HG03025 (cell line): ENCODE results near the gene PIGZ.
A peak's percentile ranks its signal among the peaks of the same experiment; 100 is the strongest.

Source experiments
- ATAC-seq: cut with Tn5 transposase; IDR thresholded peaks from one replicate; pipeline ENCODE4 v1.9.1; 2021; ENCODE audit warnings: mild to moderate bottlenecking, moderate library complexity; ENCODE audit not compliant: unreplicated experiment, low FRiP score

Gene PIGZ, protein sequence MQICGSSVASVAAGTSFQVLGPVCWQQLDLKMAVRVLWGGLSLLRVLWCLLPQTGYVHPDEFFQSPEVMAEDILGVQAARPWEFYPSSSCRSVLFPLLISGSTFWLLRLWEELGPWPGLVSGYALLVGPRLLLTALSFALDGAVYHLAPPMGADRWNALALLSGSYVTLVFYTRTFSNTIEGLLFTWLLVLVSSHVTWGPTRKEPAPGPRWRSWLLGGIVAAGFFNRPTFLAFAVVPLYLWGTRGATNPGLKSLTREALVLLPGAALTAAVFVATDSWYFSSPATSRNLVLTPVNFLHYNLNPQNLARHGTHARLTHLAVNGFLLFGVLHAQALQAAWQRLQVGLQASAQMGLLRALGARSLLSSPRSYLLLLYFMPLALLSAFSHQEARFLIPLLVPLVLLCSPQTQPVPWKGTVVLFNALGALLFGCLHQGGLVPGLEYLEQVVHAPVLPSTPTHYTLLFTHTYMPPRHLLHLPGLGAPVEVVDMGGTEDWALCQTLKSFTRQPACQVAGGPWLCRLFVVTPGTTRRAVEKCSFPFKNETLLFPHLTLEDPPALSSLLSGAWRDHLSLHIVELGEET

DNA sequence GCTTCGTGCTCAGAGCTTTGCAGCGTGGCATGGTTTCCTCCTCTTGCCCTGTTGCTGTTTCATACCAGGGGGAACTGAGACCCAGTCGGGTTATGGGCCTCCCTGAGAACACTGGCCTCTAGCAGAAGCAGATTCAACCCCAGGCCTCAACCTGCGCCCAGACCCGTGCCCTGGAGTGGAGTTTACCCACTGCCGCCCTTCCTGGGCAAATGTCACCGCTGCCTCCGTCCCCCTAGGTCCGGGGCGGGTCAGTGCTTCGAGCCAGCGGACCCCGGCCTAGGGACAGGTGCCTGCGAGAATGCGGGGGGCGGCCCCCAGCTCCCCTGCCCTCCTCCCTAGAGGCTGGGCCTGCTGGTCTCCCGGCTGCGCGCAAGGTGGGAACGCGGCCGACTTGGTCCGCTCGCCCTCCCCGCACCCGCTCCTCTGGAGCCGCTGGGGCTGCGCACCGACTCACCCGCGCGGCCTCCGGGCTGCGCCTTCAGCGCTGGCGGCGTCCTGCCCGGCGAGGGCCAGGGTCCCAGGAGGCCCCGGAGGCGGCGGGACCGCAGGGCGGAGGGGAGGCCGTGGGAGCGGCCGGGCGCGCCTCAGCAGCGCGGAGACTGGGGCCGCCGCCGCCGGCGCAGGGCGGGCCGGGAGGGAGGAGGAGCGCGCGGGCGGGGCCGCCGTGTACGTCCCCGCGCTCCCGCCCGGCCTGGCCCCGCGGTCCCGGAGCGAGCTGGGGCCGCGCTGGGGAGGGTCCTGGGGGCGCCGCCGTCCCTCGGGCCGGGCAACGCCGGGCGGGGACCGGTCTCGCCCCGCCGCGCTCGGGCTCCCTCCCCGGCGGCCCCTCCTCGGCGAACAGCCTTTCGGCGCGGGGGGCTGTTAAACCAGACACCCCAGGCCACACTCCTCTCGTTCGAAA is at the start of gene PIGZ:
TSS of gene PIGZ (minus strand) at position 601 of the 901 bp plus-strand sequence. CDS start 16,802 bp downstream, outside the sequence.
- ATAC-seq = peak; percentile 68

DNA sequence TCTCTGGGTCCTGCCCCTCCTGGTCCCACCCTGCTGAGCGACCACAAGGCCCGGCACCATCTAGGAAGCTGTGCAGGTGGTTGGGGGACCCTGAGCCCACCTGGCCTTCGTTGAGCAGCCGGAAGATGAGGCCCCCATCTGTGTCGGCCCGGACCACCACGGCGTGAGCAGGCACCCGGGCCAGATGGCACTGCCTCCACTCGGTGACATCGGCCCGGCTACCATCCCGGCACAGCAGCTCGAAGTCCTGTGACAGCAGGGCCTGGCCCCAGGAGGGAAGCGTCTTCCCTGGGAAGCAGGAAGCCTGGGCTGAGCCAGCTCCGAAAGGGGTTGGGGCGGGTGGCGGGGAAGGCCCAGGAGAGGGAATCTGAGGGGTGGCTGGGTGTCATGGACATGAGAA is 48.4 kb upstream of the PIGZ start:
- no peak for ATAC-seq

DNA sequence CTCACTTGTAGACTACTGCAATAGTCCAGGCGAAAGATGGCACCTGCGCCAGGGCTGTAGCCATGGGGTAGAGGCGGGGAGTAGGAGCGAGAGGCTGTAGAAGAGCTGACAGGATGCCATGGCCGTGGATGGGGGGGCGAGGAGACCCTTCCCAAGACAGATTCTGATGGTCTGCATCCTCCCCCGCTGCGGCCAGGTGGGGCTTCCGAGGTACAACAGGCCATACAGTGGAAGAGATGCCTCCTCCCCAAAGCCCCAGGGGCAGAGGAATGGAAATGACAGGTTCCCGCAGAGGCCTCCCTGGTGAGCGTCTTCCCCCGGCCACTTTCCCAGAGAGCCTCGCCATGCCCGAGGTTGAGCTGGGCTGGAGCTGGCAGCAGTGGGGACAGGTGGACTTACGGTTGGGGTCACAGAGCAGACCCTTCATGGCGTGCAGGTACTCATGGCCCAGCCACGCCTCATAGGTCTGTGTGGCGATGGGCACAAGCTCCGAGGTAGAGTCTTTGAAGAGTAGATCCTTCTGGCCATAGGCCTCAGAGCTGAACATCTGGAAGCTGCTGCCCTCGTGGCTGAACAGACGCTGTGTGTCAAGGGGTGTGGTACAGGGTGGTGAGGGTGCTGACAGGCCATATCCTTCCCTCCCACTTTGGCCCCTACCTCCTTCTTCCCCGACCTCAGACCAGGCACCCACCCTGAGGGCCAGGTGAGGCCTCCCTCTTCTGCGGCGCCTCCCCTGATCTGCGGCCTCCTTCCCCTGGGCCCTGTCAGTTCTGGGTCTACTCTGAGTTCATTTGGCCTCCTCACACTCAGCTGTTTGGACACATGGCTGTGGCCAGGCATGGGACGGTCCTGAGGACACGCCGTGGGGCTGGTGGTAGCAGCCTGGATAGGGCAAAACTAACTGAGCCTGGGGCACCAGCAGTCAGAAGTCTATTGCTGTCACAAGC is 47.4 kb upstream of the PIGZ start:
- ATAC-seq = no peak

DNA sequence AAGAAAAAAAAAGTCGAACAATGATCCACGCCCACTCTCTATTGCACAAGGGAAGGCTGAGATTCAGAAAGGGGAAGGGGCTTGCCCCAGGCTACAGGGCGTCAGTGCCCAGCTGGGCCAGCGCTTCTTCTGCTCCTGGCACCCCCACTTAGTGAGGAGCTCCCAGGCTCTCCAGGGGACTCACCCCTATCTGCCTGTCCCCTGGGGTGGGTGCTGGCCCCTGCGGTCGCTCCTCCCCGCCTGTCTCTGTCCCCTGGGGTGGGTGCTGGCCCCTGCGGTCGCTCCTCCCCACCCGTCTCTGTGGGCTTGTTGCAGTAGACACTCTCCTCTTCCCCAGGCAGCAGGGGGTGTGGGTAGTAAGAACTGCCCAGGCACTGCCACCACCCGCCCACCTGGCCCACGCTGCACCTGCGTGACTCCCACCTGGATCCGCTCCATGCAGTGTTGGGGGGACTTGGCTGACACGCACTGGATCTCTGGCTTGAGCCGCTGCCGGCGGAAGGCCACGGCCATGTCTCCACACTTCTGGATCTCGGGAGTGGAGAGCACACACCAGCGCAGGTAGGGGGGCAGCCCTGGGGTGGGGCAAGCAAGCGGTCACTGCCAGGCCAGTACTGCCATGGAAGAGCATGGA is 46.4 kb upstream of the PIGZ start:
- no peak for ATAC-seq

DNA sequence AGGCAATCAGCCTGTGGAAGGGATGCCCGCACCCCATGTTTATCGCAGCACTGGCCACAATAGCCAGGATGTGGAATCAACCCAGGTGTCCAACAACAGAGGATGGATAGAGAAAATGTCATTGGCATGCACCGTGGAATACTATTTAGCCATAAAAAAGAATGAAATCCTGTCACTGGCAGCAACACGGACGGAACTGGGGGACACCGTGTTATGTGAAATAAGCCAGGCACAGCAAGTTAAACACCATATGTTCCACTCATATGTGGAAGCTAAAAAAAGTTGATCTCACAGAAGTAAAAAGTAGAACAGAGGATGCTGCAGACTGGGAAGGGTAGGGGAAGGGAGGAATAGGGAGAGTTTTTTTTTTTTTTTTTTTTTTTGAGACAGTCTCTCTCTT is 45.4 kb upstream of the PIGZ start:
- no peak for ATAC-seq

DNA sequence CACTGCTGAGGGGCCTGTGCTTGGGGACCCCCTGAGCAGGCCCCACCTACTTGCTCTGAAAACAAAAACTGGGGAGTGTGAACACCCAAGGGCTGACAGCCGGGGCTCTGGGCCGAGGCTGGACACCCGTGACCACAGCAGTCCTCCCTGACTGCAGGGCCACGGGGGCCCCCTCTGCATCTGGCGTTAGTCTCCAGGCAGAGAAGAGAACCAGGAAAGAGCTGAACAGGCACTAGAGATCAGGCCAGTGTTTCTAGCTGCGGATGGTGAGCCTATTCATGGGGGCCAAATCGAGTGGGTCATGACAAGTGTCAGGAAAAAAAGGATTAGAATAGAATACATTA is 43.9 kb upstream of the PIGZ start:
- no peak for ATAC-seq

DNA sequence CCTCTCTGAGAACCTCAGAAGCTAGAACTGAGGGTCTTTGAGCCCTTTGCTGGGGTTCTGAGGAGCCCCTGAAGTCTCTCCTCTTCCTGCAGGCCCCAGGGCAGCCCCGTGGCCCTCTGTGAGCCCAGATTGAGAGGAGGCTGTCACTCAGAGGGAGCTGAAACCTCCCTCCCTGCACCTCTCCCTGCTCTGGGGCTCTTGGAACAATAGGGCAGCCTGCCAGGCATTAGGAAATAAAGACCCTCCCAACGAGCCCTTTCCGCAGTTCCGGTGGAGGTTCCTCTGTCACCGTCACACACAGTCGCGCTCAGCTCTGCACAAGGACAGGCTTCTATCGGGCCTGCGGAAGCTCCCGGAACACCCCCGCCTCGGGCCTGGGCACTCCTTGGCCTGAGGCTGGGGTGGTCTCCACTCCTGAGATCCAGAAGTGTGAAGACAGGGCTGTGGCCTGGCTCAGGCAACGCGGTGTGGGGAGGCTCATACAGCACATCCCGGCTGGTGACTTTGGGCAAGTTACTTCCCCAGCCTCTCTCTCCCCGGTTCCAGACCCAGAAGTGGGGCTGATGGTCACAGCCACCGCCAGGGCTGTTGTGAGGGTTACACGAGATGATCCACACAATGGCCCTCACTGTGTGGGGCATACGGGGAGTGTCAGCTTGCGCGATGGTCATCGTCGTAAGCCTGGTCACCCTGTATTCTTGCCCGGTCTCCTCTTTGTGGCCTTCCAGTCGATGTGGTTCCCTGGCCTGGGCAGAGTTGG is 43.3 kb upstream of the PIGZ start:
- no peak for ATAC-seq

DNA sequence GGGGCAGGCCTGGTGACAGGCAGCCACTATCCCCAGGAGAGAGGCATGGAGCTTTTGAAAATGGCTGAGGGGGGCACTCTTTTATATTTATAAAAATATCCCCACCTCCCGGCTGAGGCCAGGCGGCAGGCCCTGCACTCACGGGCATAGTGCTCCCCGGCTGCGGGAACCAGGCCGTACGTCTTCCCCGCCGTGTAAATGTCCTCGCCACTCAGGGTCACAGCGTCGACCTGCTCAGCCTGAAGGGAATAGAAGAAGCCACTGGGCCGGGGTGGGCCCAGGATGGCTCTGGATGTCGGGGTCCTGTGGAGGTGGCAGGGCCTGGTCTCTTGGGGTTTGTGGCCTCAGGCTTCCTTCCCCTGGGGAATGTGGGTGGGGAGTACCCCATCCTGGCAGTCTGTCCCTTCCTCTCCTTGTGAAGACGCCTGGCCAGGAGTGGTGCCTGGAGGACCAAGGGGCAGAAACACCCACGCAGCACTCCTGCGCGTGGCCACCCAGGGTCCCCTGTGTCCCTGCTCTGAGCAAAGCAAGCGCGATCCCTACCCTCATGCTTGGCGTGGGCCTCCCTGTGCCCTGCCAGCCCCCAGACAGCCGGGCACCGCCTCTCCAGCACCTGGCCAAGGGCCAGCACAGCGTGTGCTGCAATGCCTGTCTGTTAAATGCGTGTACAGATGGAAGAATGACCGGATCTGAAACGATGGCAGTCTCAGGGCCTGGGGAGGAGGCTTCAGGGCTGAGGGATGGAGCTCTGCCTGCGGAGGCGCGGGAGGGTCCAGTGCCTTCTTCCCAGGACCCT is 42.1 kb upstream of the PIGZ start:
- no peak for ATAC-seq

DNA sequence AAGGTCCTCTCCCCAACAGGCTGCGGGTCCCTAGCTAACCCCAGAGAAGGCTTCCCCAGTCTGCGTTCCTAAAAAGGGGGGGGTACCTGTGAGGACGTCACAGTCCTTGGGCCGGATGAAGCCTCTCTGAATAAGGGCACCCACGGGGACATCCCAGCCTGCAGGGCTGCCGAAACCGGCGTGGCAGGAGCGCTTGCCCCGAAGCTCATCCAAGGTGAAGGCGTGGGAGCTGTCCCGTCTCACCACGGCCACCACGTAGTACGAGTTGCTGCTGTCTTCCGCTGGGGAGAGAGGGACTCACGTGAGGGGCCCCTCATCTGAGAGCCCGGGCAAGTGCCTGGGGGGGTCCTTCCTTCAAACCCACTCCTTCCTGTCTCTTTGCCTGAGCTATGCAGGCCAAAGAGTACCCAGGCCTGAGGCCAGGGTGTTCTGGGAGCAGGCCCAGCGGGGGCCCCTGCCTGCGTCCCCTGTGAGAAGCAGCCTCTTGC is 40.9 kb upstream of the PIGZ start:
- no peak for ATAC-seq

DNA sequence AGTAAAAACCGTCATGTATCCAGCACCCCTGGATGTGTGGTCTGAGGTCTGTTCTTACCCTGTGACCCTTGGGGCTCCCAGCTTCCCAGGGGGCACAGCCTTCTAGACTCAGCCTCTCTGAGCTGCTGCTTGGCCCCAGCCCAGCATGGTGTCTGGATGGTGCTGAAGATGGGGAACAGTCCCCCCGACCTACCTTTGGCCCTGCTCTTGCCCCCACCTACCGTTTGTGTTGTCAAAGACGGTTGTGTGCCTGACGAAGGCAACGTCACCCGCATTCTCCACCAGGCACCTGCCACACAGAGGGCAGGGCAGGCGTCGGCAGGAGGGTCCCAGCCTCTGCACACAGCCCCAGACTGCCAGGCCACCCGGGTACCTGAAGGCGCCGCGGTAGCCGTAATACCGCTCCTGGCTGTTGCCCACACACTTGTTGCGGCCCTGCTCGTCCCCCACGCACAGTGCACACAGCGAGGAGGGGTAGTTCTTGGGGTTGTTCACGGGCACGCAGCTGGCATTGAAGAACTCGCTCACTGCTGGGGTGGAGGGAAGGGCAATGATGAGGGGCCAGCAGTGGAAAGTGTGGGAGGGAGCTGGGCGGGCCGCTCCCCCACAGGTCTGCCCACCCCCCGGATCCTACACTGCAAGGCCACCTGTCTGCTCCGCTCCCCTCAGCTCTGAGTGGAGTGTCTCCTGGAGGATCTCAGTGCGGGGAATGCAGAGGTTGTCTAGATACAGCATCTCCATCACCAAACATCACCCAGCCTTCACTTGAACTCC is 40.0 kb upstream of the PIGZ start:
- no peak for ATAC-seq

DNA sequence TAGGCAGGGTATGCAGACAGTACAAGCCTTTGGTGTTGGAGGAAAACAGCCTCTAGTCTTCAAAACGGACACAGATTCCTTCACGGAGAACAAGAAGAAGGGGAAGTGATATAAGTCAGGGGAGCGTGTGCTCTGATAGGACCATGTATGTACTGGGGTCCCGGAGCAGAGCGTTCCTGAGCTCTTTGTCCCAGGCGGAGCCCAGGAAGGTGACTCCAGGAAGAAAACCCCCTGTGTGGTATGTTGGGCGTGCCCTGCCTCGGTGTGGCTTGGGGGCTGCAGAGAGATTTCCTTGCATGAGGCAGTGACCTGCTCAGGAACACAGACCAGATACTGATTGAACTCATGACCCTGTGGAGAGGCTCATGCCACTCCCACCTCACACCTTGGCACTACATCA is 39.3 kb upstream of the PIGZ start:
- no peak for ATAC-seq

DNA sequence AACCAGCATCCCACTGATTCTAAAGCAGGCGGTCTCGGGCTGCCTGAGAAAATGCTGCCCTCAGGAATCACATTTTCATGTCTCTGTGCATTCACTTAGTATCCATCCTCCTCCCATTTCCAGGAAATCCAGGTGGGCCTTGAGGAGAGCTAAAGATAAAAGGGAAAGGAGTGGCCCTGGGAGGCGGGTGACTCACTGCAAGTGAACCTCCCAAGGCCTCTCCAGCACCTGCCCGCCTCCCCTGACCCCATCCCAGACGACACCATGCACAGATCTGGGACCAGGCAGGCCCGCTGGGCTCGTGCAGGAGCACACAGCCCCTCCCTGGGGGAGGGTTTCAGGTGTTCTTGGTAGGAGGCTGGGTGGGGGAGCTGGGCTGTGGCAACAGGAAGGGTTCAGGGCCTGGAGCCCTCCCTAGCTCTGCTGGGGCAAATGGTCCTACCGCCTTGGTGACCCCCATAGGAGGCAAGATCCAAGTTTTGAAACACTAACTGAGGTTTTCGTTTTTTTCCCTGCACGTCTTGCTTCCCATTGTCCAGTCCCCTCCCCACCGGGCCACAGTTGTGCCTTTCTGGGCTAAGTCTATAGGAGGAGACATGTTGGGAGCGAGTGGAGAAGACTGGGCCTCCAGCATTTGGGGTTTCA is 38.8 kb upstream of the PIGZ start:
- ATAC-seq = no peak

DNA sequence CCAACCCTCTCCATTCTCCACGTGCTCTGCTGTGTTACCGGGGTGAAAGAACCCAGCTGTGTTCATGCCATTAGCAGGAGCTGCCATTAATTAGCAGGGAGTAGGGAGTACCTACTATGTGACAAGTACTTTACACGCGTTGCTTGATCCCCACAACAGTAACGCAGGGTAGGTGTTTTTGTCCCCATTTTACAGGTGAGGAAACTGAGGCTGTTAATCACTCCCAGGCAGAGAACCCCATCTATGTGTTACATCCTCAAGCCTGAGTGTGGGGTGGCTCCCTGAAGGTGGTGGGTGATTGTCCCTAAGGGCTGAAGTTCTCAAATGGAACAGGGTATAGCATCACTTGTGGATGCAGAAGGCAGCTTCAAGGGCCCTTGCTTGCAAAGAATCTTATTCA is 38.2 kb upstream of the PIGZ start:
- ATAC-seq = no peak

DNA sequence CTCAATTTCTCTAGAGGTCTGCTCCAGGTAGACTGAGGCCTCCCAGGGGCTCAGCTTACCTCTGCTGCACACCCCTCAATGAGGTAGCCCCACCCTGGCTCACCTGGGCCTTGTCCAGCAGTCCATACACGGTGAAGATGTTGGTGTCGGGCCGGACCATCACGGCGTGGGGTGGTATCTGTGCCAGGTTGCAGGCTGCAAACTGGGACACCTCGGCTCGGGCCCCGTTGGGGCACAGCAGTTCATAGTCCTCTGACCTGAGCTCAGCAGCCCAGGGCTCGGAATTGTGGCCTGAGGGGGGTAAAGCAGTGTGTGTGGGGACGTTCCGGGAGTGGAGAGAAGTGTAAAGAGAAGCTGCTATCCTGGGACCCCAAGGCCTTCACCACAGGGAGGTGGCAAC is 37.8 kb upstream of the PIGZ start:
- no peak for ATAC-seq

DNA sequence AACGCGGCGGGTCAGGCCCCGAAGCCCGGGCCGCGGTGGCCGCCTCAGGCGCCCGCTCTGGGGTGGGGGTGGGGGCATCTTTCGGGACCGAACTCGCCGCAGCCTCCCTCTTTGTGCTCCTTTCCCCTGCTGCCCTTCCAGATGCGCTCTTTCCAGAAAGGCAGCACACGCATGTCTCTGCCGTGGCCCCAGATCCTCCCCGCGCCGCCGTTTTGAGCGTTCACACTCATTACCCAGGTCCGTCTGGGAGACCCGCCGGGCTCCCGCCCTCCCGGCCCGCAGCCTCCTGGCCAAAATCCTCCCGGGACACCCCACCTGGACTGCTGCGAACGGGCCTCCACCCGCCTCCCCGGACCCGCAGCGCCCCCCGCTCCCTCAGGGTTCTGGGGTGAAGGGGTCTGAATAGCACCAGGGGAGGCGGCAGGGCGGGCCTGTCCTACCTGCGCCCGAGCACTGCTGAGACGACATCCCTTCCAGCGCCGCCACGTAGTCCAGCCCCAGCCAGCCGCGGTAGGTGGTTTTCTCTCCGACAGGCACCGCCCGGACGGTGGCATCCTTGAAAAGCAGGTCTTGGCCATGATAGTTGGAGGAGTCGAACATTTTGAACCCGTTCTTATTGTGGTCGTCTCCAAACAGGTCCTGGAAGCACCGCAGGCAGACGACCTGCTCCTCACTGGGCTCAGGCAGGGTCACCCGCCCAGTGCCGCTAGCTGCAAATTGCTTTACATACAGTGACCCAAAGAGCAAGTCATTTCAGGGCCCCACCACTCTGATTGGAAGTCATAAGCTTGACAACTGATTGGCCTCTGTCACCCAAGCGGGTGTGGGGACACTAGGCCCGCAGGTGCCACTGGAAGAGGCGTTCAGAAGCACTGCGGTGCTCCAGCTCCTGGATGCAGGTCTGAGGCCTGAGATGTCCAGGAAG is 35.1 kb upstream of the PIGZ start:
- ATAC-seq = peak; percentile 21
